Left lobe of liver (tissue), 2 donors: ENCODE data around the gene LIN37. TPM values are rescaled to one million over a fixed set of nuclear protein-coding genes. Genes with fewer than 3 reads are reported as not detected.

ENCODE experiments used
- ATAC-seq: fragments of 200-7000 bp; cut with Tn5 transposase; one replicate; pipeline ENCODE4 v1.9.1; 2020; ENCODE audit warnings: mild to moderate bottlenecking, moderate library complexity
- DNase-seq: peaks from one replicate; pipeline ENCODE4 v3.0.0-alpha.2; 2020; ENCODE audit warnings: low spot score
- total RNA-seq: library from RNA; stranded (reverse); gene quantifications from one replicate; pipeline ENCODE4 v1.2.1, GENCODE V29; 2021
- donor health status: DM: no; HTN: no; CAD: no; lungs with moderate emphysema.
- donor health status: DM: no; HTN: yes; CAD: no.

LIN37 gene
- total RNA-seq, result 4.7 TPM

GRCh38 chr19:35748106-35749020, at the start of gene LIN37:
LIN37 (plus strand) TSS chr19:35748576; CDS start chr19:35748725, 149 bp downstream.
- peak; percentile 100 for DNase-seq
- ATAC-seq, result peak; percentile 80

GRCh38 chr19:35702223-35703012, 46.0 kb upstream of the LIN37 start:
- peak; percentile 99 for ATAC-seq

GRCh38 chr19:35703343-35703742, 45.0 kb upstream of the LIN37 start:
- no peak for DNase-seq
- ATAC-seq, result no peak

More at GRCh38 chr19:35702223-35703012, 46.0 kb upstream of the LIN37 start:
- peak; percentile 94 for DNase-seq

- DNase-seq (no peak), ATAC-seq (no peak)
Measured at GRCh38 chr19:35704218-35704617, 44.2 kb upstream of the LIN37 start, which contains the start of gene ZBTB32. ZBTB32 (plus strand) TSS chr19:35704558; CDS start chr19:35714627, 10,069 bp downstream.

- DNase-seq (no peak), ATAC-seq (no peak)
Measured at GRCh38 chr19:35708391-35708790, 40.0 kb upstream of the LIN37 start.

- ATAC-seq (no peak), DNase-seq (no peak)
Measured at GRCh38 chr19:35710784-35711723, 37.3 kb upstream of the LIN37 start.

- ATAC-seq (no peak), DNase-seq (no peak)
Measured at GRCh38 chr19:35712567-35713505, 35.5 kb upstream of the LIN37 start.

GRCh38 chr19:35713506-35713850, 34.9 kb upstream of the LIN37 start:
- ATAC-seq (no peak), DNase-seq (no peak)

- ATAC-seq, result no peak
Measured at GRCh38 chr19:35713904-35714495, 34.4 kb upstream of the LIN37 start.

GRCh38 chr19:35714601-35715354, 33.6 kb upstream of the LIN37 start:
- no peak for DNase-seq
- no peak for ATAC-seq

More at GRCh38 chr19:35713904-35714495, 34.4 kb upstream of the LIN37 start:
- no peak for DNase-seq

- no peak for ATAC-seq
- no peak for DNase-seq
Measured at GRCh38 chr19:35715355-35715809, 33.0 kb upstream of the LIN37 start.

- ATAC-seq, result peak; percentile 50
- DNase-seq, result peak; percentile 80
Measured at GRCh38 chr19:35715981-35716800, 32.2 kb upstream of the LIN37 start.

- ATAC-seq, result peak; percentile 85
Measured at GRCh38 chr19:35716801-35717664, 31.3 kb upstream of the LIN37 start.

GRCh38 chr19:35717665-35718344, 30.6 kb upstream of the LIN37 start, which contains the start of gene KMT2B:
KMT2B (plus strand) TSS chr19:35718003; CDS start chr19:35718019, 16 bp downstream.
- ATAC-seq (peak; percentile 67), DNase-seq (no peak)

More at GRCh38 chr19:35716801-35717664, 31.3 kb upstream of the LIN37 start:
- peak; percentile 97 for DNase-seq

- DNase-seq (peak; percentile 61), ATAC-seq (no peak)
Measured at GRCh38 chr19:35718345-35719041, 29.9 kb upstream of the LIN37 start.
